AG04449 (cell line): ENCODE results near the gene DLG4.

Experiments
- CTCF ChIA-PET: fragments of 350-600 bp; formaldehyde crosslinking; extraction: SDS; loops from one replicate; lab custom pipeline; 2021; ENCODE audit warnings: antibody characterized with exemption; lab: Yijun Ruan, JAX
- POLR2A ChIA-PET: fragments of 400-600, 350-600 bp; formaldehyde crosslinking; extraction: SDS; loops from one replicate; lab custom pipeline; 2020; ENCODE audit warnings: antibody characterized with exemption, inconsistent platforms; lab: Yijun Ruan, JAX
- DNase-seq: peaks from one replicate; pipeline ENCODE4 v3.0.0-alpha.2; 2010; ENCODE audit warnings: low read depth, low spot score
- H3K4me3 ChIP-seq: 2 replicates; pipeline ENCODE4 v1.5.1; 2011; ENCODE audit warnings: low read depth, mild to moderate bottlenecking, control low read depth, low read length
- TF ChIP-seq, protein P1 (sequence below): IDR thresholded peaks from one replicate; pipeline ENCODE4 v1.5.1; 2011; ENCODE audit warnings: mild to moderate bottlenecking, moderate library complexity, low read length, control low read depth, inconsistent platforms; ENCODE audit not compliant: insufficient read depth; ENCODE audit errors: missing control alignments

Gene DLG4

DNA sequence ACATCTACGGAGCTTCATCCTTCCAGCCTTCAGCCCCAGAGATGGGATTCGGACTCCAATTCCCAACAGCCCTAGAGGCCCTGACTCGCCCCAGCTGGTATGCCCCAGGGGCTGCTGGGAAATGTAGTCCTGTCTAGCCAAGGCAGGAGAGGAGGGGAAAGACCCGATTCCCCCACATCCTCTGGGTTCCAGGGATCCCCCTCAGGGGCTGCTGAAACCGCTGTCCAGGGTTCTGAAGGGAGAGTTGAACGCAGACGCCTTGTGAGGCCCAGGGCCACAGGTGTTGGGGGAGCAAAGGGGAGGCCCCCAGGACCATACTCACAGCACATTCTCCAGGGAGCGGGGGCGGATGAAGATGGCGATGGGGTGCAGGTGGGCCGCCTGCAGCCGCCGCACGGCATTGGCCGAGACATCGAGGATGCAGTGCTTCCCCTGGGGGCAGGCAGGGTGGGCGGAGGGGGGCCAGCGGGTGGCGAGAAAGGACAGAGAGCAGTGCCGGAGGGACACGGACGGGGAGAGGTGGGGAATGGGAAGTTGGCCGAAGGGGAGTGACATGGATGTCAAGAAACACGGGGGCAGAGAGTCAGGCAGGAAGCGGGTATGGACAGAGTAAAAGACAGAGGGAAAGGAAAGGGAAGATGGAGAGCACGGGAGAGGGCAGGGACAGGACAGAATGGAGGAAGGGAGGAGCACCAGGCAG lies 27.9 kb downstream of the DLG4 start:
- POLR2A ChIA-PET, result no interaction called here
- no peak overlapping the region for H3K4me3 ChIP-seq
- no peak for DNase-seq
- CTCF ChIA-PET, result interaction anchor here (1.0 kb wide), 1 partner anchor 14 kb away, joined by 4 read pairs; no protein-coding TSS in a partner anchor
- TF ChIP-seq, protein P1, sequence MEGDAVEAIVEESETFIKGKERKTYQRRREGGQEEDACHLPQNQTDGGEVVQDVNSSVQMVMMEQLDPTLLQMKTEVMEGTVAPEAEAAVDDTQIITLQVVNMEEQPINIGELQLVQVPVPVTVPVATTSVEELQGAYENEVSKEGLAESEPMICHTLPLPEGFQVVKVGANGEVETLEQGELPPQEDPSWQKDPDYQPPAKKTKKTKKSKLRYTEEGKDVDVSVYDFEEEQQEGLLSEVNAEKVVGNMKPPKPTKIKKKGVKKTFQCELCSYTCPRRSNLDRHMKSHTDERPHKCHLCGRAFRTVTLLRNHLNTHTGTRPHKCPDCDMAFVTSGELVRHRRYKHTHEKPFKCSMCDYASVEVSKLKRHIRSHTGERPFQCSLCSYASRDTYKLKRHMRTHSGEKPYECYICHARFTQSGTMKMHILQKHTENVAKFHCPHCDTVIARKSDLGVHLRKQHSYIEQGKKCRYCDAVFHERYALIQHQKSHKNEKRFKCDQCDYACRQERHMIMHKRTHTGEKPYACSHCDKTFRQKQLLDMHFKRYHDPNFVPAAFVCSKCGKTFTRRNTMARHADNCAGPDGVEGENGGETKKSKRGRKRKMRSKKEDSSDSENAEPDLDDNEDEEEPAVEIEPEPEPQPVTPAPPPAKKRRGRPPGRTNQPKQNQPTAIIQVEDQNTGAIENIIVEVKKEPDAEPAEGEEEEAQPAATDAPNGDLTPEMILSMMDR, result no peak

DNA sequence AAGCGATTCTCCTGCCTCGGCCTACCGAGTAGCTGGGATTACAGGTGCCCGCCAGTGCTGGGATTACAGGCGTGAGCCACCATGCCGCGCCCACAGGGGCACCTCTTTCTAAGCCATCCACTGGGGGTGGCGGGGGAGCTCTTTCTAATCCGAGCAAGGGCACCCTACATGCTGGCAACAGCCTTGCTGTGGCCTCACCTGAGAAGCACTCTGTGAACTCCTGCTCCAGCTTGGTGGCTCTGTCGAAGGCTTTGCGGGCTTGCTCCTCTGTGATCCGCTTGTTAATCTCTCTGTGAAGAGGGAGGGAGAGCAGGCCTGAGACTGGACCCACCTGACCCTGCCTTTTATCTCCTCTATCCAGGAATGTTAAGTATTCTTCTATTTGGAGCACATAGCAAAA lies 28.6 kb downstream of the DLG4 start:
- POLR2A ChIA-PET, result no interaction called here
- H3K4me3 ChIP-seq, result no peak overlapping the region
- TF ChIP-seq, protein P1, result no peak
- no peak for DNase-seq
- CTCF ChIA-PET, result interaction anchor here (1.0 kb wide), 1 partner anchor 14 kb away, joined by 4 read pairs; no protein-coding TSS in a partner anchor

DNA sequence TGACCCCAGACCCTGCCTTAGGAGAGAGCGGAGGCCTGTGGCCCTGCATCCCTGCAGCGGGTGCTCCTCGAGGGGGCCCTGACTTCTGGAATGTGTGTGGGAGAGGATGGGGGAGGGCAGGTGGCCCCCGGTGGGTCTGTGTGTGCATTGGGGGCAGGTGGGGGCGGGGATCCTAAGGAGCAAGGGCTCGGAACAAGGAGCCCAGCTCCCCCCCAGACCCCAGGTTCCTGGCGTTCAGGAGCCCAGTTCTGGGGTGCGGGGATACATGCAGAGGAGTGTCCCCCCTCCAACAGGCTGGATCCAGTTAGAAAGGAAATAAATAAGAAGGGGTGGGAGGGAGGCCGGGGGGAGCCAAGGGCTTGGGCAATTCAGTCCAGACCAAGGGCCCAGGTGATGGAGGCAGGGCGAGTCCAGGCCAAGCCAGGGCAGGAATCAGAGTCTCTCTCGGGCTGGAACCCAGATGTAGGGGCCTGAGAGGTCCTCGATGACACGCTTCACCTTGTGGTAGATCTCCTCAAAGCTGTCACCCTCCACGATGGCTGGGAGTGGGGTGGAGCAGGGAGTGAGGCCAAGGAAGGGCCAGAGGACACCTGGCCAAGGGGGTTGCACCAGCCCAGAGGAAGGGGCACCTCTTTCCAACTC lies 29.2 kb downstream of the DLG4 start:
- H3K4me3 ChIP-seq, result no peak overlapping the region
- CTCF ChIA-PET, result interaction anchor here (3.8 kb wide), 1 partner anchor 13 kb away, joined by 35 read pairs; the partner anchor contains the start of gene ASGR1
- POLR2A ChIA-PET, result no interaction called here
- TF ChIP-seq, protein P1, result no peak
- DNase-seq, result no peak

GRCh38 chr17:7186241-7186640 lies 33.4 kb downstream of the DLG4 start:
- TF ChIP-seq, protein P1, result no peak
- ChIA-PET POLR2A (interaction anchor here (0.9 kb wide), 1 partner anchor 53 kb away, joined by 3 read pairs; the partner anchor contains the start of gene PHF23), CTCF (interaction anchor here (0.9 to 1.6 kb wide), 2 partner anchors 9 to 141 kb away, joined by 4 to 8 read pairs; no protein-coding TSS in a partner anchor)
- H3K4me3 ChIP-seq, result no peak overlapping the region
- no peak for DNase-seq

- ChIA-PET POLR2A (no interaction called here), CTCF (interaction anchor here (0.8 to 1.5 kb wide), 2 partner anchors 14 to 132 kb away, joined by 4 to 5 read pairs; no protein-coding TSS in a partner anchor)
- no peak overlapping the region for H3K4me3 ChIP-seq
- DNase-seq, result no peak
- TF ChIP-seq, protein P1, result no peak
These were observed 35.0 kb downstream of the DLG4 start for GRCh38 chr17:7184647-7185046.

DNA sequence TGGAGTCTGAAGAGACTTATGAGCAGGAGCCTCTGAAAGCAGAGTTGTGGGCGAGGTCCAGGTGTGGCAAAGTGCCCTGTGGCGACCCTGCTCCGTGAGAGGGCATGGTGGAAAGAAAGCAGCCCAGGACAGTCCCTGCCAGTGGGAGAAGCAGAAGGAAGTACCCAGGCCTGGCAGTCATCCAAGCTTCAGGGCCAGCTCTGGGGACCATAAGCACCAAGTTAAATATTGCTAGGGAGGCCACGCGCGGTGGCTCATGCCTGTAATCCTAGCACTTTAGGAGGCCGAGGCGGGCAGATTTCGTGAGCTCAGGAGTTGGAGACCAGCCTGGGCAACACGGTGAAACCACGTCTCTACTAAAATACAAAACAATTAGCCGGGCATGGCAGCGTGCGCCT lies 35.5 kb downstream of the DLG4 start:
- H3K4me3 ChIP-seq, result no peak overlapping the region
- ChIA-PET POLR2A (no interaction called here), CTCF (interaction anchor here (1.5 kb wide), 1 partner anchor 14 kb away, joined by 4 read pairs; no protein-coding TSS in a partner anchor)
- TF ChIP-seq, protein P1, result no peak
- no peak for DNase-seq
